Activated naive CD8-positive, alpha-beta T cell (primary cell): ENCODE results near the gene POTEB3.
"Not testable (repeated sequence)": the region's sequence is repeated elsewhere in the genome, so short reads cannot be mapped to it uniquely, and the experiment has no call there.

Source experiments
- H3K27ac Mint-ChIP-seq: one replicate; pipeline ENCODE4 v1.8.0; 2021; ENCODE audit warnings: mixed read lengths
- H3K27me3 Mint-ChIP-seq: one replicate; pipeline ENCODE4 v1.8.0; 2021; ENCODE audit warnings: mixed read lengths
- H3K36me3 Mint-ChIP-seq: one replicate; pipeline ENCODE4 v1.8.0; 2021; ENCODE audit warnings: mixed read lengths
- H3K4me1 Mint-ChIP-seq: one replicate; pipeline ENCODE4 v1.8.0; 2021; ENCODE audit warnings: low read depth, mixed read lengths
- H3K4me3 Mint-ChIP-seq: one replicate; pipeline ENCODE4 v1.8.0; 2021; ENCODE audit warnings: mild to moderate bottlenecking, mixed read lengths
- H3K9me3 Mint-ChIP-seq: one replicate; pipeline ENCODE4 v1.8.0; 2021; ENCODE audit warnings: low read depth, mixed read lengths

The POTEB3 gene

GRCh38 chr15:21440399-21440798 is at the start of gene POTEB3:
POTEB3 (minus strand) TSS chr15:21440499; CDS start chr15:21440011, 488 bp downstream.
- not testable (repeated sequence) for H3K27ac Mint-ChIP-seq, H3K4me1 Mint-ChIP-seq, H3K36me3 Mint-ChIP-seq, H3K4me3 Mint-ChIP-seq, H3K9me3 Mint-ChIP-seq, H3K27me3 Mint-ChIP-seq

- not testable (repeated sequence) for H3K27me3 Mint-ChIP-seq, H3K4me3 Mint-ChIP-seq, H3K9me3 Mint-ChIP-seq, H3K36me3 Mint-ChIP-seq, H3K4me1 Mint-ChIP-seq, H3K27ac Mint-ChIP-seq
Observed at GRCh38 chr15:21453683-21454082, 13.4 kb upstream of the POTEB3 start.

DNA sequence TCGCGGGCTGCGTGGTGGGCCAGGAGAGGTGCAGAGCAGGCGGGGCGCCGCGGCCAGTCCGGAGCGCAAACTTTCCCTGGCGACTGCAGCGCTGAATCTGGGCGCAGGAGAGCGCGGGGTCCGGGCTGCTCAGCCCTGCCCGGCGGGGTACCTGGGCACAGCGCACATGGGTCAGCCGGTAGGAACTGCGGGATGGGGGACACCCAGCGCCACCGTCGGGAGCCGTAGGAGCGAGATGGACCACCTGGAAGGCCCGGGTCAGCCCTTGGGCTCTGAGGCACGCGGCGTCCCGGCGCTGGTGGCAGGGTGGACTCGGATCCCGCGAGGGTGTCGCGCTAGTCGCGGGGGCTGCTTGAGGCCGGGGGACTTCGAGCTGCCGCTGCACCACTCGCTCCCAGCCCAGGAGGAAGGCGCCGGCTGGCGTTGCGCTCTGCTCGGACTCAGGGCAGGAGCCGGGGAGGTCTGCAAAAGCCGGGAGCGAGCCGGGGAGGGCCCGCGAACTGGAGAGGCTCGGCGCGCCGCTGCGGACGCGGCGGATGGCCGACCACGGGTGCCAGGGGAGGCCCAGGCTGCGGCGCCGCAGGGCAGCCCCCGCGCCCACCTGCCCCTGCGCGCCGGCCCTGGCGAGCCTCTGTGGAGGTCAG is 11.7 kb upstream of the POTEB3 start:
- H3K27me3 Mint-ChIP-seq, H3K27ac Mint-ChIP-seq, H3K4me1 Mint-ChIP-seq, H3K9me3 Mint-ChIP-seq, H3K36me3 Mint-ChIP-seq, H3K4me3 Mint-ChIP-seq: not testable (repeated sequence)

GRCh38 chr15:21451487-21451886 is 11.2 kb upstream of the POTEB3 start:
- H3K4me1 Mint-ChIP-seq, H3K27ac Mint-ChIP-seq, H3K9me3 Mint-ChIP-seq, H3K4me3 Mint-ChIP-seq, H3K36me3 Mint-ChIP-seq, H3K27me3 Mint-ChIP-seq: not testable (repeated sequence)

DNA sequence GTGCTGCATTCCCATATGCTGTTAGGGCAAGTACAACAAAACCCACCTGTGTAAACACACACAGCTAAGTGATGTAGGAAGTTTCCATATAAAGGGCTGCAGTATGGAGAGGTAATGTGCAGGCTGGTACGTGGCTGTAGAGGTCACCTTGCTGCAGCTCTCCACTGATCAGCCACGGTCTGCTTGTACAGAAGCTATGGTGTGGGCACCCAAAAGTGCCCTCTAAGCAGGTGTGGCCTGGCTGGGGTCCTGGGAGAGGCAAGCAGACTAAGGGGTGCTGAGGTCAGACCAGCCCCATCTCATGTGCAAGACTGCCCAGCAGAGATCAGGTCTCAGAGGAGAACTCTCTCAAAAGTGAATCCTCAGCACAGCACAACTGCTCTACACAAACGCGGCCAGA is 32.9 kb downstream of the POTEB3 start:
- H3K4me3 Mint-ChIP-seq, H3K36me3 Mint-ChIP-seq, H3K27ac Mint-ChIP-seq, H3K9me3 Mint-ChIP-seq, H3K4me1 Mint-ChIP-seq, H3K27me3 Mint-ChIP-seq: not testable (repeated sequence)

- not testable (repeated sequence) for H3K9me3 Mint-ChIP-seq, H3K36me3 Mint-ChIP-seq, H3K4me1 Mint-ChIP-seq, H3K27me3 Mint-ChIP-seq, H3K4me3 Mint-ChIP-seq, H3K27ac Mint-ChIP-seq
Observed at GRCh38 chr15:21401531-21401930, 38.8 kb downstream of the POTEB3 start.

DNA sequence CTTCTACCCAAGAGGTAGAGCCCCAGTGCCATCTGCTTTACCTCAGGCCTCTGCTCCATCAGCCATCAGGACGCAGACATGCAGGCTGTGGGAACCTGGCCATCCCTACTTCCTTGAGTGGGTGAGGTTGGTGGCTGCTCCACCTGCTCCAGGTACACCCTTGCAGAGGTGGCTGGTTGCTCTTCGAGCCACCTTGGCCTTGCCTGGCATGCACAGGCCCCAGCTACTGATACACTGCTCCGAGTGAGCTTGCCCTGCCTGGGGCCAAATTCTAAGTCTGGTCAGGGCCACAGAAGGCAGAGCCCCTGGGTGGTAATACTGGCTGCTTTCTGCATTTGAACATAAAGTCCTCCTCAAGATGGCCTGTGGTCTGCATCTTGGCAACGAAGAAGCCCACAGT is 41.2 kb downstream of the POTEB3 start:
- not testable (repeated sequence) for H3K4me1 Mint-ChIP-seq, H3K36me3 Mint-ChIP-seq, H3K27me3 Mint-ChIP-seq, H3K4me3 Mint-ChIP-seq, H3K9me3 Mint-ChIP-seq, H3K27ac Mint-ChIP-seq

DNA sequence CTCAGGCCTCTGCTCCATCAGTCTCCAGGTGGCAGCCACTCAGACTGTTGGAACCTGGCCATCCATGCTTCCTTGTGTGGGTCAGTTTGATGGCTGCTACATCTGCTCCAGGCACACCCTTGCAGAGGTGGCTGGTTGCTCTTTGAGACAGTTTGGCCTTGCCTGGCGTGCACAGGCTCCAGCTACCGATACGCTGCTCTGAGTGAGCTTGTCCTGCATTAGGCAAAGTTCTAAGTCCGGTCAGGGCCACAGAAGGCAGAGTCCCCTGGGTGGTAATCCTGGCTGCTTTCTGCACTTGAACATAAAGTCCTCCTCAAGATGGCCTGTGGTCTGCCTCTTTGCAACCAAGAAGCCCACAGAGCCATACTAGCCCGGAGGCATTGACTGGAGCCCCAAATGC is 41.8 kb downstream of the POTEB3 start:
- not testable (repeated sequence) for H3K27ac Mint-ChIP-seq, H3K27me3 Mint-ChIP-seq, H3K9me3 Mint-ChIP-seq, H3K4me1 Mint-ChIP-seq, H3K4me3 Mint-ChIP-seq, H3K36me3 Mint-ChIP-seq

DNA sequence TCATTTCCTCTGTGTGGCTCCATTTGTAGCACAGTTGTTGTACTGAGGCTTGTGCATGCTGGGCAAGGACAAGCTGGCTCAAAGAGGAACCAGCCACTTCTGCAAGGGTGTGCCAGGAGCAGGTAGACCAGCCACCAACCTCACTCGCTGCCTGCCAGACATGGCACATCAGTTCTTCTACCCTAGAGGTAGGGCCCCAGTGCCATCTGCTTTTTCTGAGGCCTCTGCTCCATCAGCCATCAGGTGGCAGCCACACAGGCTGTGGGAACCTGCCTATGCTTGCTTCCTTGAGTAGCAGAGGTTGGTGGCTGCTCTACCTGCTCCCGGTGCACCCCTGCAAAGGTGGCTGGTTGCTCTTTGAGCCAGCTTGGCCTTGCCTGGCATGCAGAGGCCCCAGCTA is 42.6 kb downstream of the POTEB3 start:
- H3K4me1 Mint-ChIP-seq, H3K9me3 Mint-ChIP-seq, H3K27ac Mint-ChIP-seq, H3K36me3 Mint-ChIP-seq, H3K4me3 Mint-ChIP-seq, H3K27me3 Mint-ChIP-seq: not testable (repeated sequence)

GRCh38 chr15:21397186-21397585 is 43.1 kb downstream of the POTEB3 start:
- not testable (repeated sequence) for H3K9me3 Mint-ChIP-seq, H3K27ac Mint-ChIP-seq, H3K4me1 Mint-ChIP-seq, H3K27me3 Mint-ChIP-seq, H3K4me3 Mint-ChIP-seq, H3K36me3 Mint-ChIP-seq

DNA sequence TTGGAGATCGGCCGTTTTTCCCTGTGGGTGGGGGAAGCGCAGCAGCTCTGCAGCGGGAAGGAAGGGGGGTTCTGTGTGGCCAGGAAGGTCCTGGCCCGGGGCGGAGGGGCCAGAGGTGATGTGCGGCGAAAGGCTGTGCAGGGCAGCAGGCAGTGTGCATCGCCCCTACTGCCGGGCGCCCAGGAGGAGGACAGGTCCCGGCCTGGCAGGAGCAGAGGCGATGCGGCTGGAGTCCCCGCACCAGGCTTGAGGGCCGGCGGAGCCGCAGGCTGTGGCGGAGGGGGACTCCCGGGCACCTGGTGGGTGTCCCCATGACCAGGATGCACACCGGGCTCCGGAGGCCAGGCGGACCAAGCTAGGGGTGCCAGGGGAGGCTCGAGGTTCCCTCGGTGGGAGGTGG is 54.3 kb downstream of the POTEB3 start:
- not testable (repeated sequence) for H3K27ac Mint-ChIP-seq, H3K36me3 Mint-ChIP-seq, H3K4me1 Mint-ChIP-seq, H3K9me3 Mint-ChIP-seq, H3K27me3 Mint-ChIP-seq, H3K4me3 Mint-ChIP-seq

DNA sequence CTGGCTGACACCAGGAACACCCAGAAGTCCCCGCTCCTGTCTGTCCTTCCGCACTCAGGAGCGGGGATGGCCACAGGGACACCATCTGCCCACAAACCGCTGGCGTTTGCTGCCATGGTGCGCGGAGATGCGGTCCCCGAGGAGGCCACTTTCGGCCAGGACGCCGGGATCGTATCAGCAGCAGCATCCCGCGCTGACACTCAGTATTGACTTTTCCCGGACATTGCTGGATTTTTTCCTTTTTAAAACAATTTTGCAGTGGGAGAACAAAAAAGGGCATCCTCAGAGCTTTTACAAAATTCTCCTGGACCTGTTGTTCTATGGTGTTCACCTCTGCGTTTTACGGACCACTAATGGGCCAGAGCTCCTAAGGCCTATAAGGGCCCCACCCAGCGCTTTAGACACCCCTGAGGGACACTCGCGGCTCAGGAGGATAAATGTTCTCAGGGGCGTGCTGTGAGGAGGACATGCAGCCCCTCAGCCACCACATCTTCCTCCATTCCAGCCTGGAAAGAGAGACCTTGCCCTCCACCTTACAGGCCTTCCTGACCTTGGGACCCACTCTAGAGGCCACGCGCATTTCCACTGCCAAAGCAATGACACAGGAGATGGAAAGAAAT is 56.3 kb downstream of the POTEB3 start:
- not testable (repeated sequence) for H3K27ac Mint-ChIP-seq, H3K27me3 Mint-ChIP-seq, H3K4me3 Mint-ChIP-seq, H3K36me3 Mint-ChIP-seq, H3K4me1 Mint-ChIP-seq, H3K9me3 Mint-ChIP-seq

DNA sequence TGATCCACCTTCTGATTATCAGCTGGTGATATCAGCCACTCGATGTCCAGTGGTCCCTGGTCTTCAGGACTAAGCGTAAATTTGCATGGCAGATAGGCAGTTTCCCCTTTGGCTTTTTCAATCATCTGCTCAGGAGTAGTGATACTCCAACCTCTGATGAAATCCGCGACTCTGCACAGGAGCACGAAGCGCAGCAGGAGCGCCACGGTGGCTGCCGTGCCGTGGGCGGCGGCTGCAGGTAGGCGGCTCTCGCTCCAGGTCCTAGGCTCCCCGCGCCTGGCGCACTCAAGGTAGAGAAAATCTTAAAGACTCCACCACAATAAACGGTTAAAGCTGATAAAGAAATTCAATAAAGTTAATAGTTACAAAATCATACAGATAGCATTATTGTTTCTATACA is 66.6 kb downstream of the POTEB3 start:
- H3K9me3 Mint-ChIP-seq, H3K27me3 Mint-ChIP-seq: not testable (repeated sequence)

DNA sequence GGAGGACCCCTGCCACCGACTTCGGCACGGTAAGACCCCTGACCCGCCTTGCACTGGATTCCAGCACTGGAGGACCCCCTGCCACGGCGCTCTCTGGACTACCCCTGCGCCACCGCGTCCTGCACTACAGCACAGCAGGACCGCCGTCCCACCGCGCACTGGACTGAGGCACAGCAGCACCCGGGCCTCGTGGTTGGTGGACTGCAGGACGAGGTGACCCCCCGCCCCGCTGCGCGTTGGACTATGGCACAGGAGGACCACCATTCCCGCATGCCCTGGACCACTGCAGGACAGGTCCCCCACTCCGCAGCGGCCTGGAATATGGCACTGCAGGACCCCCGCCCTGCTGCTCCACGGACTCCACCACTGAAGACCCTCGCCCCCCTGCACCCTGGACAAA is 71.1 kb downstream of the POTEB3 start:
- H3K9me3 Mint-ChIP-seq, H3K27ac Mint-ChIP-seq, H3K4me1 Mint-ChIP-seq, H3K27me3 Mint-ChIP-seq, H3K36me3 Mint-ChIP-seq, H3K4me3 Mint-ChIP-seq: not testable (repeated sequence)

More for the DNA sequence above, 66.6 kb downstream of the POTEB3 start:
- not testable (repeated sequence) for H3K4me1 Mint-ChIP-seq, H3K36me3 Mint-ChIP-seq, H3K27ac Mint-ChIP-seq, H3K4me3 Mint-ChIP-seq

- H3K4me3 Mint-ChIP-seq, H3K27ac Mint-ChIP-seq, H3K27me3 Mint-ChIP-seq, H3K9me3 Mint-ChIP-seq, H3K36me3 Mint-ChIP-seq, H3K4me1 Mint-ChIP-seq: not testable (repeated sequence)
Observed at GRCh38 chr15:21368625-21369024, 71.7 kb downstream of the POTEB3 start.
